HepG2 (cell line): ENCODE data around the gene ZDHHC16.

Experiments
- FOXK1 ChIP-seq: sonication (generic); formaldehyde crosslinking; IDR thresholded peaks from 2 replicates; pipeline ENCODE4 v1.4.0; 2020; ENCODE audit warnings: low read depth, missing genetic modification reagents, borderline replicate concordance
- NFE2L1 ChIP-seq: sonication (generic); formaldehyde crosslinking; IDR thresholded peaks from 2 replicates; pipeline ENCODE4 v1.4.0; 2020; ENCODE audit warnings: missing genetic modification reagents, mild to moderate bottlenecking, borderline replicate concordance
- RNF2 ChIP-seq: fragments of 450-650 bp; conservative IDR thresholded peaks from 2 replicates; pipeline ENCODE4 v1.6.1; 2016; ENCODE audit warnings: low read depth
- ZNF562 ChIP-seq: sonication (generic); formaldehyde crosslinking; IDR thresholded peaks from 2 replicates; pipeline ENCODE4 v1.8.0; 2022; ENCODE audit warnings: missing genetic modification reagents, borderline replicate concordance
- TF ChIP-seq, protein P1 (sequence below): IDR thresholded peaks from 2 replicates; pipeline ENCODE4 v1.6.1; 2016

DNA sequence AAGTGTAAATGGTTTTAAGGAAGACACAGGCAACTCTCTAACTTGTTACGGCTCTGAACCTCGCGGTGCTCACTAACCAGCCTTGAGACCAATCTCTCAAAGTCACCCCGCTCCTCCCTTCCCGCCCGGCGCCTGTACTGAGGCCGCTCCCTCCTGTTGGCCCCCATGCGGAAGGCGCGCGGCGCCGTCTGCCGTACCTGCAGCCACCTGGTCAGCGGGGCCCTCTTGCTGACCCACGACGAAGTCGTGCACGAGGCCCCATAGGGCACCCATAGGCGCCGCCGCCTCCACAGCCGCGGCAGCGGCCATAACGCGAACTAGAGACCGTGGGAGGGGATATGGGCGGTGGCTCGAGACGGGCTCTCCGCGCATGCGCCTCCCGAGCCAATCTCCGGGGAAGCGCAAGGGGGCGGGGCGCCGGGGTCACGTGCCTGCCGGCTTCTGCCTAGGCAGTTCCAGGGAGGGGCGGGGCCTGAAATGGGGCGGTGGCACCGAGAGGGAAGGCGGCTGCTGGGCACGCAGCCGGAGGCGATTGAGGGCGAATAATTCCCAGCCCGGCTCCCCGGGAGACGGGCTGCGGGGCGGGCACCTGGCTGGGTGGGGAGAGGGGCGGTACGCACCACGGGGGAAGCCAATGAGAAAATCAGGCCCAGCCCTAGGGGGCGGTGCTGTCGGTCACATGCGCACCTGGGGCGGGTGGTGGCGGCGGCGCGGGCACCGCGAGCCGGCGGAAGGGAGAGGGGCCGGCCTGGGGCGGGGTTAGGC is 52.3 kb downstream of the ZDHHC16 start, which contains the start of gene MMS19:
- TF ChIP-seq NFE2L1 (CRISPR knock-in tag) (no peak), RNF2 (0 out of 2 replicates have a peak, but pooled peaks have one; percentile 10), ZNF562 (CRISPR knock-in tag) (0 out of 2 replicates have a peak, but pooled peaks have one; percentile 24), FOXK1 (CRISPR knock-in tag) (no peak; the same call in 1 of the 2 replicates)
- TF ChIP-seq, protein P1, sequence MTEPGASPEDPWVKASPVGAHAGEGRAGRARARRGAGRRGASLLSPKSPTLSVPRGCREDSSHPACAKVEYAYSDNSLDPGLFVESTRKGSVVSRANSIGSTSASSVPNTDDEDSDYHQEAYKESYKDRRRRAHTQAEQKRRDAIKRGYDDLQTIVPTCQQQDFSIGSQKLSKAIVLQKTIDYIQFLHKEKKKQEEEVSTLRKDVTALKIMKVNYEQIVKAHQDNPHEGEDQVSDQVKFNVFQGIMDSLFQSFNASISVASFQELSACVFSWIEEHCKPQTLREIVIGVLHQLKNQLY (CRISPR knock-in tag) = no peak; the same call in 1 of the 2 replicates
